CD14-positive monocyte (primary cell): ENCODE measurements around the gene VTN. TPM values are rescaled to one million over a fixed set of nuclear protein-coding genes. Genes with fewer than 3 reads are reported as not detected.

Experiments
- polyA plus RNA-seq, 3 donors: library from polyadenylated mRNA; depleted of rRNA in 1 of 3; unstranded in 2 of 3; stranded (reverse) in 1 of 3; fragments of 300-500 nt in 2 of 3; fragments of >200 nt in 1 of 3; fragmentation: Illumina TruSeq in 2 of 3; gene quantifications; 1 replicate in 2 of 3; 2 replicates in 1 of 3; pipeline ENCODE4 v1.2.3, GENCODE V29; 2012 to 2021

Gene VTN
- polyA plus RNA-seq, 3 donors: not detected

Other genes with a start within 250 kb of the VTN start
- 1 to 10 TPM; 1.3 to 1.5 (median 1.4) TPM for gene TMEM97, start 51.1 kb downstream of the VTN start, polyA plus RNA-seq
- gene IFT20, start 34.8 kb downstream of the VTN start, polyA plus RNA-seq: 10 to 100 TPM; 61.1 to 79.1 (median 75.4) TPM
- 1 to 10 TPM; 7.2 to 9.5 (median 9.4) TPM for gene TNFAIP1, start 34.5 kb downstream of the VTN start, polyA plus RNA-seq
- 10 to 100 TPM; 31.5 to 76.9 (median 72.4) TPM for gene POLDIP2, start 12.8 kb downstream of the VTN start, polyA plus RNA-seq
- not detected for gene SEBOX, start 5.1 kb downstream of the VTN start, polyA plus RNA-seq
- 1 to 10 TPM in 1 of 3 donors, under 1 TPM in 2; 0.78 to 7.1 (median 0.90) TPM for gene SARM1, start 1.4 kb upstream of the VTN start, polyA plus RNA-seq
- 1 to 10 TPM; 1.5 to 6.3 (median 1.7) TPM for gene SLC46A1, start 35.9 kb upstream of the VTN start, polyA plus RNA-seq
- gene SLC13A2, start 103.3 kb upstream of the VTN start, polyA plus RNA-seq: not detected
- not detected for gene FOXN1, start 136.0 kb upstream of the VTN start, polyA plus RNA-seq
- gene UNC119, start 182.3 kb upstream of the VTN start, polyA plus RNA-seq: 100 to 1,000 TPM in 1 of 3 donors, 10 to 100 TPM in 2; 77.5 to 189 (median 80.2) TPM
- 10 to 100 TPM; 59.4 to 87.5 (median 84.9) TPM for gene PIGS, start 201.2 kb upstream of the VTN start, polyA plus RNA-seq
- 10 to 100 TPM in 1 of 3 donors, 1 to 10 TPM in 2; 7.1 to 10.6 (median 9.8) TPM for gene ALDOC, start 206.6 kb upstream of the VTN start, polyA plus RNA-seq
- gene SPAG5, start 228.7 kb upstream of the VTN start, polyA plus RNA-seq: 1 to 10 TPM in 1 of 3 donors, not detected in 2; 7.7 TPM
- 10 to 100 TPM in 1 of 3 donors, not detected in 2; 33.2 TPM for gene RSKR, start 243.9 kb upstream of the VTN start, polyA plus RNA-seq